Mucosa of stomach (tissue), 1 donor: Measurements from ENCODE around the gene TDRD10.

Experiments used
- H3K27me3 ChIP-seq: one replicate; pipeline ENCODE4 v1.7.0; 2013; ENCODE audit warnings: mild to moderate bottlenecking, low read length; ENCODE audit not compliant: control insufficient read depth, insufficient read depth
- H3K36me3 ChIP-seq: one replicate; pipeline ENCODE4 v1.7.0; 2013; ENCODE audit warnings: low read length; ENCODE audit not compliant: control insufficient read depth, insufficient read depth
- H3K4me1 ChIP-seq: one replicate; pipeline ENCODE4 v1.7.0; 2013; ENCODE audit warnings: mild to moderate bottlenecking, low read length; ENCODE audit not compliant: control insufficient read depth, insufficient read depth
- H3K4me3 ChIP-seq: one replicate; pipeline ENCODE4 v1.7.0; 2013; ENCODE audit warnings: low read length
- H3K9ac ChIP-seq: one replicate; pipeline ENCODE4 v1.7.0; 2013; ENCODE audit warnings: mild to moderate bottlenecking, low read length, moderate library complexity
- H3K9me3 ChIP-seq: one replicate; pipeline ENCODE4 v1.7.0; 2013; ENCODE audit warnings: mild to moderate bottlenecking, low read length, moderate library complexity; ENCODE audit not compliant: control insufficient read depth
- donor health status: Pancreatic carcinoma.

Gene TDRD10

DNA sequence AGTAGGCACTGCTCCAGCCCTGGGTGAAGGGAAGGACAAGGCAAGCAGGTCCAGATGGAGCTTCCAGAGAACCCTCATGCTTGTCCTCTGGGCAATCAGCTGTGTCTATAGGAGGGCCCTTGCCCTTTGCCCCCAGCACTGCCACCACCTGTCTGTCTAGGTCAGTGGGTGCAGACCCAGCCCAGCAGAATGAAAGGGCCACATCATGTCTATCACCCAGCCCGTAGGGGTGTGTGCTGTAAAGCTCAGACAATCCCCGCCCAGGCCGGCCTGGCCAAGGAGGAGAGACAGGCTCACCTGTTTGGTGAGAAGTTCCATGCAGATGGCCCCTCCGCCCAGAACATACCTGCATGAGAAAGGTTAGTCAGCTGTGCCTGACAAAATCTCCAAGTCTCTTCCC lies 49.5 kb downstream of the TDRD10 start:
- H3K4me3 ChIP-seq, result no peak overlapping the region
- H3K36me3 ChIP-seq, result peaks cover 35% of the 10 kb centered on the region
- H3K9ac ChIP-seq, result no peak overlapping the region

DNA sequence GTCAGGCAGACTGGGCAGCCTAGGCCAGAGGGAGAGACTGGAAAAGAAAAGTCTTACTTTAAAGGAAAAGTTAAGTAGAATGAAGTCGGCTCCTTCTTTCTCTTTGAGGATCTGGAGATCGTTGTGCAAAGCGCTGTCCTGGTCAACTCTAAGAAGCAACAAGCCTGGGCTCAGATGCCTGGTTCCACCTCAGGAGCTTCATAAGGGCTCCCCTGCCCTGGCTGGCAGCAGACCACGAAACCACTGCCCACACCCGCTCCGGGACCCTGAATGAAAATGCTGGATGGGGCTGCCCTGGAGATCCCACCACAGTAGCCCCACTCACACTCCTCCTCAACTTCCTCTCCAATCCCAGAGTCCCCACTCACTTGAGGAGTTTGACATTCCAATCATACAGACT lies 50.0 kb downstream of the TDRD10 start:
- H3K9ac ChIP-seq, result no peak overlapping the region
- H3K4me3 ChIP-seq, result no peak overlapping the region
- H3K4me1 ChIP-seq, result peaks cover 44% of the 10 kb centered on the region
- peaks cover 35% of the 10 kb centered on the region for H3K36me3 ChIP-seq
- H3K27me3 ChIP-seq, result no peaks in the 10 kb centered on the region
- no peaks in the 10 kb centered on the region for H3K9me3 ChIP-seq

More for the DNA sequence above, 49.5 kb downstream of the TDRD10 start:
- no peaks in the 10 kb centered on the region for H3K9me3 ChIP-seq
- peaks cover 44% of the 10 kb centered on the region for H3K4me1 ChIP-seq
- H3K27me3 ChIP-seq, result no peaks in the 10 kb centered on the region

DNA sequence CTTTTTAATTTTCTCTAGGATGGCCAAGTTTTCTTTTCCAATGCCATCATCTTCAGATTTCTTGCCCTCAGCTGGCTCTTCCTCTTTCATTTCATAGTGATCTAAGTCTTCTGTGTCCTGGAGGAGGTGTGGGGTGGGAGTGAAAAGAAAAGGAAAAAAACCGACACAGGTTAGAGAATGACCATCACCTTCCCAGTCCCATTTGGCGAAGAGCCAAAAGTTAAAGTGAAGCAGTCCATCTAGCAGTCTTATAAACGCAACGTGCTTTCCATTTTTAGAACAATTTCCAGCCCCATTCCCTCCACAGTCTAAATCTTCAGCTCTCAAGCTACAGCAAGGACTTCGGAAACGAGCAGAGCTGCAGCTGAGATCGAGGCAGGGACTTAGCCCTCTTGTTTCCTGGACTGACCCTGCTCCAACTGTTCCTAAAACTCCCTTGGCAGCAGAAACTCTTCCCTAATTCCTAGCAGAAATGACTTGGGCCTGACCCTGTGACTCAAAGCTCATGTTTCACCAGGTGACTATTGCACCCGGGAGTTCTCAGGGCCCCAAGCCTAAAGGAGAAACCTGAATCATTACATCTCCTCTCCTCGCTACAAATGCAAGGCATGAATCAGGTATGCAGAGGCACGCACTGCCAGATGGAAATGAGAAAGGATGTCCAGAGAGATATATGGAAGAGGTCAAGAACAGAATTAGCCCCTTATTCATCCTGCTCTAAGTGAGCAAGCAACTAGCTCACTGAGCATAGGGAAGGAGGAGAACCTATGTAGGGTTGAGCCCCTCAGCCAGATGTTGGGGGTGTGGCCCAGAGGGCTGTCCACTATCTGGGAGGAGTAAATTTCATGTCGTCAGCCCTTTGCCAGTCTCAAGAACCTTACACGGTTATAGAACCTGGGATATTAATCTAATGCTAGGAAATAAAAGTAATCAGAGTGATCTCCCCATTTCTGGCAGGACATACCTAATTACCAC lies 51.3 kb downstream of the TDRD10 start:
- no peaks in the 10 kb centered on the region for H3K9me3 ChIP-seq
- H3K4me1 ChIP-seq, result peaks cover 34% of the 10 kb centered on the region
- H3K36me3 ChIP-seq, result peaks cover 35% of the 10 kb centered on the region
- no peak overlapping the region for H3K4me3 ChIP-seq
- H3K9ac ChIP-seq, result no peak overlapping the region
- no peaks in the 10 kb centered on the region for H3K27me3 ChIP-seq

DNA sequence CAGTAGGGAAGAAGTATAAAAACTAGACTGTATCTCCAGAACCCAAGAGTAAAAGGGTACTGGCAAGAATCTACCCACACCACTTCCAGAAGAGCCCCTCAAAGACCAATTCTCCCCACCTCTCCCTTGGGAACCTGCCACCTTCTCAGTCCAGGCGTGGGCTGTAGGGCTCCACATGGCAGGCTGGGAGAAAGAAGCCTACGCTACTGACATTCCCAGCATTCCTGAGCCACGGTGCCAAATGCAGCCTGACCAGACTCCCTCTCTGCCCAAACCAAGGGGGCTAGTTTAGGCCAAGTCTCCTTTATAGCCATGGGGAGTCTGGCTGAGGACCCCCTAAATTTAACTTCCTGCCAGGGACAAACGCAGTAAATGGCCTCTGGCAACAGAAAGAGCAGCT lies 54.4 kb downstream of the TDRD10 start:
- H3K36me3 ChIP-seq, result peaks cover 20% of the 10 kb centered on the region
- no peaks in the 10 kb centered on the region for H3K27me3 ChIP-seq
- peak overlapping the region; percentile 84 for H3K9ac ChIP-seq
- H3K9me3 ChIP-seq, result no peaks in the 10 kb centered on the region
- peak overlapping the region; percentile 10 for H3K4me3 ChIP-seq
- peaks cover 27% of the 10 kb centered on the region for H3K4me1 ChIP-seq

DNA sequence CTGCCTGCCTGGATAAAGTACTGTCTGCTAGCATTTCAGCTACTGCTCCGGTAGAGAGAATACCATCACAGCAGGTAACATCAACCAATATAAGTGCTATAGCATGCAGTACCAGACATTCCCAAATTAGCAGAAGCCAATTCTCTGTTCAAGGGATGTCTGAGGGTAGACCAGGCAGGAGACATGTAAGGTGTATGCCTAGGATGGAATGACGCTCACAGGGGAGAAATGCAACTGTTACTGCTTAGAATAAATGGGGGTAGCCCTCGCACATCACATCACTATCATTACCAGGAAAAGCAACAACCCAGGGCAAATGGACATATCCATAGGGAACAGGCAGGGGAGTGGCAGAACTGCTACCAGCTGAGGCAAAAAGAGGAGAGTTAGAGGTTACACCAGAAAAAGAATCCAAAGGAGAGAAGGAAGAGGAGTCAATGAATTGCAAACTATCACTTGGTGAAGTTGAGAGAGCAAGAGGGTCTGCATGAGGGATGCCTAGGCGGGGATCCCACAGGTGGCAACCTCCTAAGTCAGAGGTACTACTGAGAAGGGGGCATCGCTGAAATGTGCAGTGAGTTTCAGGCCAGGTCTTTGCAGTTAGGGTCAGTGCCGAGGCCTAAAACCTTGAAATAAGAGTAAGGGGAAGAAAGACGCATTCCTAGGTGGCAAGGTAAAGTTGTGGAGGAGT lies 55.4 kb downstream of the TDRD10 start:
- no peaks in the 10 kb centered on the region for H3K27me3 ChIP-seq
- H3K4me1 ChIP-seq, result peaks cover 20% of the 10 kb centered on the region
- peaks cover 11% of the 10 kb centered on the region for H3K36me3 ChIP-seq
- no peaks in the 10 kb centered on the region for H3K9me3 ChIP-seq
- peak overlapping the region; percentile 10 for H3K4me3 ChIP-seq
- peak overlapping the region; percentile 84 for H3K9ac ChIP-seq

DNA sequence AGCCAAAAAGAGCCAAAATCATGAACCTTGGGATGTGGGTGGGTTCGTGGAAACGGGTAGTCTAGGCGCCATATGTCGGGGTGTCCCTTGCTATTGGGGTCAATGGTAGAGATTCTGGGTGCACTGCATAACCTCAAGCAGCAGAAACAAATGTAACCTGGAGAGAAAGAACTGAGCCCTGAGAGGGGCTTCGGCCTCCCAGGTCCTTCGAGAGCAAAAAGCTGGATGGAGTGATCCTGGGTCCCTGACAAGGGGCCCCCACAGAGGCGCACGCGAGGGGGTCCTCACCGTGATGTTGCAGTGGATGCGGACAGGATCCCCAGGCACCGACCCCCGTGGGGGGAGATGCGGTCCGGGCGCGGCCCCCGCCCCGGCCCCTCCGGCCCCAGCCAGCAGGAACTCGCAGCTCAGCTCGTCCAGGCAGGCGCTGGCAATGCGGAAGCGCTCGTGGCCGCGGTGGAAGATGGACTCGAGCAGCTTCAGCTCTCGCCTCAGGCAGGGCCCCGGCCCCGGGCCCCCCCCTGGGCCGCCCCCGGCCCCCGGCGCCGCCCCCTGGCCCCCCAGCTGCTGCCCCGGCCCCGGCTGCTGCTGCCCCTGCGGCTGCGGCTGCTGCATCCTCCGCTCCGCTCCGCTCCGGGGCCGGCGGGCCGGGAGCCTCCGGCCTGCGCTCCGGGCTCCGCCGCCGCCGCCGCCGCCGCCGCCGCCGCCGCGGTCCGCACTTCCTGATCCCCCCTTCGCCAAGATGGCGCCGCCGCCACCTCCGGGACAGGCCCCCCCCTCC lies 56.1 kb downstream of the TDRD10 start, which contains the start of gene UBE2Q1:
Gene UBE2Q1, minus strand, starts transcription at position 724 of the 781 bp plus-strand sequence. Its CDS starts 109 bp downstream, at position 615.
- Histone ChIP-seq H3K4me3 (peak within 1 kb of the TSS; percentile 52), H3K9me3 (no peaks in the 10 kb centered on the region), H3K9ac (peak within 1 kb of the TSS; percentile 84), H3K36me3 (peaks cover 4% of the 10 kb centered on the region), H3K27me3 (no peaks in the 10 kb centered on the region), H3K4me1 (peaks cover 20% of the 10 kb centered on the region)

DNA sequence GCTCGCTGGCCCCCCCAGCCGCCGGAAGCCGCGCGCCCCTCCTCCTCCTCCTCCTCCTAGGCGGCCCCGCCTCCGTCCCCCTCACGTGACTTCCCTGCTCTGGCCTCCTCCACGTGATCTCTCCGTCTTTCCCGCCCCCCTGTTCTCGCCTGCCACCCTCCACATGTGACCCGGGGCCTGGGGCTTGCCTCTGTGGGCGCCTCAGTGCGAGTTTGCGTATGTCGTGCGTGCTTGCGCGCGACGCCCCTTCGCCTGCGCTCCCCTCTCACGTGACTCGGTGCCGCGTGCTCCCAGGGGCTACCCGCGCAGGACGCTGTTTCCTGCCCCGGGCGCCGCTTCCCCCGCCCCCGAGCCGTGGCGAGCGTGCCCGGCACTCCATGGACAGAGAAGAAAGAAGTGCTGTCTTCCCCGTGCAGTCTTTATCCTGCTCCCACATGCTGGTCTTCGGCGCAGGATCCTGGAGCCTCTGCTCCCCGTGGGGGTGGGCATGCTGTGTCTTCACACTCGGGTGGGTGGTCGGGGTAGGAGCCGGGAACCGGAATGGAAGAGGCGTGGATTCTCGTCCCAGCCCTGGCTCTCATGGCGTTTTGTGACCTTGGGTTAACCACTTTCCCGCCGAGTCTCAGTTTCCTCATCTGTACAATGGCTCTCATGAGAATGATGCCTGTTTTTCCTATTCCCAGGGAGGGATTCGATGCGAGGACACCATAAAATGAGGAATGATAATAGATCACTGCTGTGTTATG lies 56.9 kb downstream of the TDRD10 start:
- H3K4me1 ChIP-seq, result peaks cover 20% of the 10 kb centered on the region
- no peaks in the 10 kb centered on the region for H3K36me3 ChIP-seq
- H3K4me3 ChIP-seq, result peak overlapping the region; percentile 52
- H3K9ac ChIP-seq, result peak overlapping the region; percentile 46
- H3K27me3 ChIP-seq, result no peaks in the 10 kb centered on the region
- H3K9me3 ChIP-seq, result no peaks in the 10 kb centered on the region

DNA sequence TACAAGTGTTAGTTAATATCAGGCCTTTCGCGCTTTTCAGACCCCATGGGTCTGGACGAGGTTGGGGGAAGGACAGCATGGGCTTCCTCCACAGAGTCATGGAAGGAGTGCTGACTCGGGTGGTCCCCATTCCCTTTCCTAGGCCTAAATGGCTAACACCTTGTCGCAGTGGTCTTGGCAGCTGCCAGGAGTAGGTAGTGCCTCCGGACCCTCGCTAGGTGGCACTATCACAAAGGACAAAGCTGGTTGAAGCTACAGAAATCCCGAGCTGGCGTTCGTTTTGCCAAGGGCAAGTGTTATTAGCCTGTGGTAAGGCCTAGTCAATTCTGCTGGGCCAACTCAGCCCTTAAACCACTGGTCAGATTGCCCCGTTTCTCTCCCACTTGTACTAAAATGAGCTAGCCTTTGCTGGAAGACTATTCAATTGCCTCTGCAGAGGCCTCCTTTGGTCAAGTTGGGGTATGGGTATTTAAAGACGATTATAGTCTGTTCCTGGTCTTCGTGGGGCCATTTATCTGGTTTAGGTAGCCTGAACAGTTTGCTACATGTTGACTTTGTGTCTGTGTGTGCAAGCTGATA lies 57.5 kb downstream of the TDRD10 start:
- H3K36me3 ChIP-seq, result no peaks in the 10 kb centered on the region
- peak overlapping the region; percentile 52 for H3K4me3 ChIP-seq
- H3K27me3 ChIP-seq, result no peaks in the 10 kb centered on the region
- peaks cover 20% of the 10 kb centered on the region for H3K4me1 ChIP-seq
- no peaks in the 10 kb centered on the region for H3K9me3 ChIP-seq
- H3K9ac ChIP-seq, result peak overlapping the region; percentile 46

DNA sequence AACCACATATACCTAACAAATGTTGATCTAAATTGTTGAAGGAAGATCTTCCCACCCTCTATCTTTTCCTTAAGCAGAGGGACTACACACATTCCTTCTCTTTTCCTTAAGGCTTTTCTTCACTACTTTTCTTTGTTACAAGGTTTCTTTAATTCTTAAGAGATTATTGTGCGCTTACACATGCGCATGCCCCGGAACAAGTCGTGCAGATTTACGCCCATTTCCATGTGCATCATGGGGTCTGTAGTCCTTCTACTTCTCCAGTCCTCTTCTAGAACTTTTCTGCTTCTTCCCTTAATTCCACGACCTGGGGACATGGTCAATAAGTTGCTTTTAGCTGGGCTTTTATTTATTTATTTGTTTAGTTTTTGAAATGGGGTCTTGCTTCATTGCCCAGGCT lies 63.9 kb downstream of the TDRD10 start:
- no peak overlapping the region for H3K9ac ChIP-seq
- H3K36me3 ChIP-seq, result no peaks in the 10 kb centered on the region
- H3K27me3 ChIP-seq, result peaks cover 21% of the 10 kb centered on the region
- peaks cover 11% of the 10 kb centered on the region for H3K4me1 ChIP-seq
- no peak overlapping the region for H3K4me3 ChIP-seq
- no peaks in the 10 kb centered on the region for H3K9me3 ChIP-seq

DNA sequence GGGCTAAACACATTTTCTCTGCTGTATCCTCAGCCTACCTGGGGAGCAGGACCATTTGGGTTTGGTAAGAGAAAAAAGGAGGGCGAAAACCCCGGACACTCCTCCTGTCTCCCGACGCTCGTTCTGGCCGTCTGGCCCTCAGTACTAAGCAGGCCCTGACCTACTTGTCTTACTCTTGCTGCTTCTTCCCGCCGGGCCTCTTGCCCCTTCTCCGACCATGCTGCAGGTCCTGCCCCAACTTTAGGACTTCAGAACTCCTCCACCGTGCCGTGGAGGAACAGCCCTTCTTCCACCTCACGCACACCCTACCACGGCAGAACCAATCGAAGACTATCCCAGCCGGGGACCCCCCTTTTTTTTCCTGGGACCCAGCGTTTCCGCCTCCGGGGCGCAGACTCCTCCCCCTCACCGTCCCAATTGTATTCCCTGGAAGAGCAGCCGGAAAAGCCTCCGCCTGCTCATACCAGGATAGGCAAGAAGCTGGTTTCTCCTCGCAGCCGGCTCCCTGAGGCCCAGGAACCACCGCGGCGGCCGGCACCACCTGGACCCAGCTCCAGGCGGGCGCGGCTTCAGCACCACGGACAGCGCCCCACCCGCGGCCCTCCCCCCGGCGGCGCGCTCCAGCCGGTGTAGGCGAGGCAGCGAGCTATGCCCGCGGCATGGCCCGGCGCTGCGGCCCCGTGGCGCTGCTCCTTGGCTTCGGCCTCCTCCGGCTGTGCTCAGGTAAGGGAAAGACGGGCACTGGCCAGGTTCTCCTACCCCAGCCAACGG lies 65.6 kb downstream of the TDRD10 start, which contains the start of gene CHRNB2:
Gene CHRNB2, plus strand, starts transcription at position 393 of the 771 bp plus-strand sequence. Its CDS starts 267 bp downstream, at position 660.
- H3K36me3 ChIP-seq, result no peaks in the 10 kb centered on the region
- H3K27me3 ChIP-seq, result peaks cover 21% of the 10 kb centered on the region
- peaks cover 11% of the 10 kb centered on the region for H3K4me1 ChIP-seq
- no peaks in the 10 kb centered on the region for H3K9me3 ChIP-seq
- no peak within 1 kb of the TSS for H3K4me3 ChIP-seq
- H3K9ac ChIP-seq, result peak within 1 kb of the TSS; percentile 8
